ENCODE data around the gene ACER2. TPM values are rescaled to one million over a fixed set of nuclear protein-coding genes. Genes with fewer than 3 reads are reported as not detected.

ACER2 gene
- total RNA-seq, 3 donors from 2014 or later = 5.3 to 11.5 (median 11.1) TPM

- H3K36me3 ChIP-seq (ENCODE audit: low read depth) = no peaks in the 10 kb centered on the region
- TF ChIP-seq CTCF (IDR thresholded peaks at IDR 0.05) = no peak
- no peak overlapping the region for H3K4me3 ChIP-seq
- H3K9me3 ChIP-seq = no peaks in the 10 kb centered on the region
- intact Hi-C loops (cut with DNase I, micrococcal nuclease) = no loop called here
- DNase-seq (no peak), ATAC-seq (no peak)
- no peaks in the 10 kb centered on the region for H3K4me1 ChIP-seq (ENCODE audit: low read depth)
Measured at GRCh38 chr9:19496321-19497050, 87.7 kb downstream of the ACER2 start.

- Histone ChIP-seq H3K9me3 (no peaks in the 10 kb centered on the region), H3K36me3 (ENCODE audit: low read depth) (no peaks in the 10 kb centered on the region), H3K4me3 (no peak overlapping the region), H3K4me1 (ENCODE audit: low read depth) (no peaks in the 10 kb centered on the region)
- no peak for TF ChIP-seq CTCF (IDR thresholded peaks at IDR 0.05)
- intact Hi-C loops (cut with DNase I, micrococcal nuclease) = no loop called here
- ATAC-seq (no peak), DNase-seq (no peak)
Measured at GRCh38 chr9:19497276-19497675, 88.5 kb downstream of the ACER2 start.

GRCh38 chr9:19498015-19498414 is 89.2 kb downstream of the ACER2 start:
- no peaks in the 10 kb centered on the region for H3K9me3 ChIP-seq
- no peak for TF ChIP-seq CTCF (IDR thresholded peaks at IDR 0.05)
- intact Hi-C loops (cut with DNase I, micrococcal nuclease) = no loop called here
- H3K4me1 ChIP-seq (ENCODE audit: low read depth) = no peaks in the 10 kb centered on the region
- no peak for DNase-seq
- no peak for ATAC-seq
- H3K4me3 ChIP-seq = no peak overlapping the region
- no peaks in the 10 kb centered on the region for H3K36me3 ChIP-seq (ENCODE audit: low read depth)

Other genes starting within 250 kb of the ACER2 start
- gene DENND4C, start 178.3 kb upstream of the ACER2 start, total RNA-seq = 10 to 100 TPM; 54.7 to 93.0 (median 72.3) TPM
- 1,000 to 10,000 TPM; 1,587 to 1,905 (median 1,789) TPM for gene RPS6, start 28.8 kb upstream of the ACER2 start, total RNA-seq

Measured in mucosa of descending colon (tissue), 3 donors.